Measurements from ENCODE around the gene ARHGEF28. TPM values are rescaled to one million over a fixed set of nuclear protein-coding genes. Genes with fewer than 3 reads are reported as not detected.

ARHGEF28 gene
- total and polyA plus RNA-seq, 2 donors = 2.3 to 16.9 TPM

DNA sequence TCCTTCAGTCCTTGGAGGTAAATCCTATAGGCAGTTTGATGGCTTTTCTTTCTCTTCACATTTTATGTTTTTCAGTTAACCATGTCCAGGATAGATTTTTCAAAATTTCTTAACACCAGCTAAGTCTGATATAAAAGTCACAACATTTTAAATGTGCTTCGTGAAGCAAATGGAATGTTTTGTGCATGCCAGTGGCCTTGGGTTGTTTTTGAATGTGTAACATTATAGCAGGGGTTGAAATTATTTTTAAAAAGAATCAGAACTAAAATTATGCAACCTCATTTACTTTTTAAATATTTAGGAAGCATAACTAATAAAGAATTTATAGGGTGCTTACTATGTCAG is 201.1 kb downstream of the ARHGEF28 start:
- no peak for DNase-seq (ENCODE audit: extremely low spot score)
- Histone ChIP-seq H3K36me3 (ENCODE audit: insufficient read depth) (no peaks in the 10 kb centered on the region), H3K27ac (ENCODE audit: low read depth) (no peak overlapping the region), H3K4me3 (ENCODE audit: low read depth, low read length) (no peak overlapping the region), H3K4me1 (ENCODE audit: insufficient read depth) (peaks cover 2% of the 10 kb centered on the region)
- 41% methylated on average over 1 of the region's 1 CpG for WGBS

DNA sequence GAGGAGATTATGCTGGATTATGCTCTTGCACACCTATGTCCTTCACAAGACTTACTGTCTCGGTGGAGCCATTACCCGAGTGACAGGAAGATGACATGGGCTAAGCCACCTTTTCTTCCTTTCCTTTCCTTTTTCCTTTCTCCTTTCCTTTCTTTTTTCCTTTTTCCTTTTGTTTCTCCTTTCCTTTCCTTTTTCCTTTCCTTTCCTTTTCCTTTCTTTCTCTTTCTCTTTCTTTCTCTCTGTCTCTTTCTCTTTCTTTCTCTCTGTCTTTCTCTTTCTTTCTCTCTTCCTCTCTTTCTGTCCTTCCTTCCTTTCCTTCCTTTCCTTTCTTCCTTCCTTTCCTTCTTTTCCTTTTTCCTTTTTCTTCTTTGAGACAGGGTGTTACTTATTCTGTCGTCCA is 202.5 kb downstream of the ARHGEF28 start:
- H3K36me3 ChIP-seq (ENCODE audit: insufficient read depth) = no peaks in the 10 kb centered on the region
- no peak overlapping the region for H3K27ac ChIP-seq (ENCODE audit: low read depth)
- peaks cover 2% of the 10 kb centered on the region for H3K4me1 ChIP-seq (ENCODE audit: insufficient read depth)
- WGBS = 80% methylated on average over 3 of the region's 3 CpGs
- no peak for DNase-seq (ENCODE audit: extremely low spot score)
- no peak overlapping the region for H3K4me3 ChIP-seq (ENCODE audit: low read depth, low read length)

DNA sequence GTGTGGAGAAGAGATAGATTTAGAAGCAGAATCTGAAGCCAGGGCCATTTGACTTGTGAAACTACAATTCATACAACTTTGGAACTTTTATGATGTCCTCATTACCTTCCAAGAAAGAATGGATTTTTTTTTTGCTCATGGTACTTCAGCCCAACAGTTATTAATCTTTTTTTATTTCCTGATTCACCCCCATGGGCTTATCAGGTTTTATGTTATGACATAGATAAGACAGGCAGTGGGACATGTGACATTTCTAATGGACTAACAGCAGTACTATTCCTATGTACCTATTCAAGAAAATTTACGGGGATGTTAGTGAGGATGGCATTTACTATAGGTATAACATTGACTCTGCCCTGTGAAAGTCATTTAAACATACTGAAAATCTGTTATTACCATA is 204.7 kb downstream of the ARHGEF28 start:
- no peak for DNase-seq (ENCODE audit: extremely low spot score)
- 85% methylated on average over 1 of the region's 1 CpG for WGBS
- peaks cover 2% of the 10 kb centered on the region for H3K4me1 ChIP-seq (ENCODE audit: insufficient read depth)
- no peak overlapping the region for H3K27ac ChIP-seq (ENCODE audit: low read depth)
- H3K36me3 ChIP-seq (ENCODE audit: insufficient read depth) = no peaks in the 10 kb centered on the region
- no peak overlapping the region for H3K4me3 ChIP-seq (ENCODE audit: low read depth, low read length)

DNA sequence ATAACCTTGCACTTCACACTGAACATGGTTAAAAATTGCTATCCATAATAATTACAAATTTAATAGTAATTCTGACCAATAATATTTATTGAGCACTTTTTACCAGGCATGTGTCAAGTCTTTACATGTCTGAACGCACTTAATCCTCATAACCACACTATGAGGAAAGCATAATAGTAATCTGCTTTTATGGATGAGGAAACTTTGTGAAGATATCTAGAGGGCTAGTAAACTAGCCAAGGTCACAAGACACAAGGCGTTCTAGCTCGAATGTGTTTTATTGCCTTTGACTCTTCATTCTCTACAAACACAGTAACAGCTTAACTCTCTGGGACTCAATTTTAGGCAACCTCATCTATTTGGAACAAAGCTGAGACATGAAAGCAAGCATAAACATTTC is 205.1 kb downstream of the ARHGEF28 start:
- no peak overlapping the region for H3K27ac ChIP-seq (ENCODE audit: low read depth)
- peaks cover 2% of the 10 kb centered on the region for H3K4me1 ChIP-seq (ENCODE audit: insufficient read depth)
- no peaks in the 10 kb centered on the region for H3K36me3 ChIP-seq (ENCODE audit: insufficient read depth)
- no peak for DNase-seq (ENCODE audit: extremely low spot score)
- WGBS = 44% methylated on average over 3 of the region's 3 CpGs
- no peak overlapping the region for H3K4me3 ChIP-seq (ENCODE audit: low read depth, low read length)

DNA sequence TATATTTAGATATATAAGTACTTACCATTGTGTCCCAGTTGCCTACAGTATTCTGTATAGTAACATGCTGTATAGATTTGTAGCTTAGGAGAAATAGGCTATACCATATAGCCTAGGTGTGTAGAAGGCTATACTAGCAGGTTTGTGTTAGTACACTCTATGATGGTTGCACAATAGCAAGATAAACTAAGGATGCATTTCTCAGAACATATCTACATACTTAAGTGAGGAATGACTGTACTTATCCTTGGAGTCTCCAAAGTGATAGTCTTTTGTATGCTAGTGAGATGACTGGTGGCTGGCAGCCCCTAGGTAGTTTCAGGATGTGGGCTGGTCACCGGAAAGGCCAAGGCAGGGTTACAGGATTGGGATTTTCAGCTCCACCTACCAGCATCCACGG is 208.7 kb downstream of the ARHGEF28 start:
- no peaks in the 10 kb centered on the region for H3K4me1 ChIP-seq (ENCODE audit: insufficient read depth)
- H3K27ac ChIP-seq (ENCODE audit: low read depth) = no peak overlapping the region
- no peak for DNase-seq (ENCODE audit: extremely low spot score)
- H3K36me3 ChIP-seq (ENCODE audit: insufficient read depth) = no peaks in the 10 kb centered on the region
- 83% methylated on average over 2 of the region's 2 CpGs for WGBS
- no peak overlapping the region for H3K4me3 ChIP-seq (ENCODE audit: low read depth, low read length)

DNA sequence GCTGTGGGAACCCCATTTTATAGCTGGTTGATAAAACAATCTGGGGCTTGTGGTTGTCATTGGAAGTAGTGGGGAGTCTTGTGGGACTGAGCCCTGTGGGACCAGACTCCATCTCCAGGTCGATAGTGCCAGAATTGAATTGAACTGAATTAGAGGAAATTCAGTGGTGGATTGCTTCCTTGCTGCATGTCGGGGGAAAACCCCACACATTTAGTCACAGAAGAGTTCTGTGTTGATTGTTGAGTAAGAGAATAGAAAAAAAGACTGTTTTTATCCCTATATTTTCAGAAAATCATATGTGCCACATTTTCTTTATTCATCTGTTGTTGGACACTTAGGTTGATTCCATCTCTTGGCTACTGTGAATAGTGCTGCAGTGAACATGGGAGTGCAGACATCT is 209.7 kb downstream of the ARHGEF28 start:
- Histone ChIP-seq H3K4me1 (ENCODE audit: insufficient read depth) (no peaks in the 10 kb centered on the region), H3K4me3 (ENCODE audit: low read depth, low read length) (no peak overlapping the region), H3K27ac (ENCODE audit: low read depth) (no peak overlapping the region), H3K36me3 (ENCODE audit: insufficient read depth) (no peaks in the 10 kb centered on the region)
- 69% methylated on average over 2 of the region's 2 CpGs for WGBS
- no peak for DNase-seq (ENCODE audit: extremely low spot score)

DNA sequence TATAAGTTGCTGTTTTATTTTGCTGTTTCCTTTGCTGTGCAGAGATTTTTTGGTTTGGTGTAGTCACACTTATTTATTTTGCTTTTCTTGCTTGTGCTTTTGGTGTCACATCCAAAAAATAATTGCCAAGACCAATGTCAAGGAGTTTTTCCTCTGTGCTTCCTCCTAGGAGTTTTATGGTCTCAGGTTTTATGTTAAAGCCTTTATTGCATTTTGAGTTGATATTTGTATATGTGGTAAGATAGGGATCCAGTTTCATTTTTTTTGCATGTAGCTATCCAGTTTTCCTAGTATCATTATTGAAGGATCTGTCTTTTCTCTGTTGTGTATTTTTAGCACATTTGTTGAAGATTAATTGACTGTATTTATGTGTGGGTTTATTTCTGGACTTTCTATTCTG is 210.6 kb downstream of the ARHGEF28 start:
- H3K27ac ChIP-seq (ENCODE audit: low read depth) = no peak overlapping the region
- no peak overlapping the region for H3K4me3 ChIP-seq (ENCODE audit: low read depth, low read length)
- H3K36me3 ChIP-seq (ENCODE audit: insufficient read depth) = no peaks in the 10 kb centered on the region
- H3K4me1 ChIP-seq (ENCODE audit: insufficient read depth) = no peaks in the 10 kb centered on the region
- DNase-seq (ENCODE audit: extremely low spot score) = no peak

DNA sequence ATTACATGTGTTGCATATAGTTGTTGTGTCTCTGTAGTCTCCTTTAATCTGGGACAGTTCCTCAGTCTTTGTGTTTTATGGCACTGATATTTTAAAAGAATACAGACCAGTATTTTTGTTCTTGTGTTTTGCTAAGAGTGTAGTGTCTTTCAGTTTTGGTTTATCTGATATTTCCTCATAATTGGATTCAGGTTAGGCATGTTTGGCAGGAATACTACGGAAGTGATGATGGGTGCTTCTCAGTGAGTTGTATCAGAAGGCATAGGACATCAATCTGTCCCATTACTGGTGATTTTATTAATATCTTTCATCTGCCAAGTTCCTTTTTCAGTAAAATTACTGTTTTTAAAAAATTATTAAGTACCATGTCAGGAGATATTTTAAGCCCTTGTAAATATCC is 212.9 kb downstream of the ARHGEF28 start:
- no peak overlapping the region for H3K4me3 ChIP-seq (ENCODE audit: low read depth, low read length)
- no peaks in the 10 kb centered on the region for H3K36me3 ChIP-seq (ENCODE audit: insufficient read depth)
- no peak for DNase-seq (ENCODE audit: extremely low spot score)
- no peak overlapping the region for H3K27ac ChIP-seq (ENCODE audit: low read depth)
- no peaks in the 10 kb centered on the region for H3K4me1 ChIP-seq (ENCODE audit: insufficient read depth)
- 69% methylated on average over 1 of the region's 1 CpG for WGBS

DNA sequence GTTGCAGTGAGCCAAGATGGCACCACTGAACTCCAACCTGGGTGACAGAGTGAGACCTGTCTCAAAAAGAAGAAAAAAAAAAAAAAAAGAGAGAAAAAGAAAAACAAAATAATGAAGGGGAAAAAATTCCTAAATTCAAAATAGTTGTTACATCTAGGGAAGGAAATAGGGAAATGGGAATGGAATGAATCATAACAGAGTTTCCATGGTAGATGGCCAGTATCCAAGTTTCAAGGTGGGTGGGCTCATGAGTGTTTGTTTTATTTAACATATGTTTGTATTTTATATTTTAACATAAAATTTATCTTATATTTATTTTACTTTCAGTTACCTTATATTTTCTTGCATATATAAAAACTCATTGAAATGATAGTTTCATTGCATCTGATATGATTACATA is 215.6 kb downstream of the ARHGEF28 start:
- no peaks in the 10 kb centered on the region for H3K4me1 ChIP-seq (ENCODE audit: insufficient read depth)
- no peak overlapping the region for H3K4me3 ChIP-seq (ENCODE audit: low read depth, low read length)
- no peaks in the 10 kb centered on the region for H3K36me3 ChIP-seq (ENCODE audit: insufficient read depth)
- no peak for DNase-seq (ENCODE audit: extremely low spot score)
- no peak overlapping the region for H3K27ac ChIP-seq (ENCODE audit: low read depth)

DNA sequence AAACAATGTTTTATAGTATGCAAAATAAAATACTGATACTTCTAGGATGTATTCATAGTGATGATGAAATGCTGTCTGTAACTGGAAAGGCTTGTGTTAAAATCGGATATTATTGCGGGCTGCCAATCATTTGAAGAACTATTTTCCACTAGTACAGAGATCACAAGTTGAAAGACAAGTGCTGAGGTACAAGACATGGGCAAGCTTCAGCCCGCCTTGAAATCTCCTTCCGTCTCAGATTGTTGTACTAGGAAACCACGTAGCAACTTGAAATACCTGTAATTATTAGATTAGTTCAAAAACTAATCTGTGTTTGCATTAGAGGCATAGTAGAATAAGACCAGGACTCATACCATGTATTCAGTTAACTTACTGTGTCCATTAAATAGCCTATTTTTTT is 218.2 kb downstream of the ARHGEF28 start:
- no peak for DNase-seq (ENCODE audit: extremely low spot score)
- Histone ChIP-seq H3K27ac (ENCODE audit: low read depth) (no peak overlapping the region), H3K4me1 (ENCODE audit: insufficient read depth) (no peaks in the 10 kb centered on the region), H3K4me3 (ENCODE audit: low read depth, low read length) (no peak overlapping the region), H3K36me3 (ENCODE audit: insufficient read depth) (no peaks in the 10 kb centered on the region)
- WGBS = 76% methylated on average over 5 of the region's 5 CpGs

DNA sequence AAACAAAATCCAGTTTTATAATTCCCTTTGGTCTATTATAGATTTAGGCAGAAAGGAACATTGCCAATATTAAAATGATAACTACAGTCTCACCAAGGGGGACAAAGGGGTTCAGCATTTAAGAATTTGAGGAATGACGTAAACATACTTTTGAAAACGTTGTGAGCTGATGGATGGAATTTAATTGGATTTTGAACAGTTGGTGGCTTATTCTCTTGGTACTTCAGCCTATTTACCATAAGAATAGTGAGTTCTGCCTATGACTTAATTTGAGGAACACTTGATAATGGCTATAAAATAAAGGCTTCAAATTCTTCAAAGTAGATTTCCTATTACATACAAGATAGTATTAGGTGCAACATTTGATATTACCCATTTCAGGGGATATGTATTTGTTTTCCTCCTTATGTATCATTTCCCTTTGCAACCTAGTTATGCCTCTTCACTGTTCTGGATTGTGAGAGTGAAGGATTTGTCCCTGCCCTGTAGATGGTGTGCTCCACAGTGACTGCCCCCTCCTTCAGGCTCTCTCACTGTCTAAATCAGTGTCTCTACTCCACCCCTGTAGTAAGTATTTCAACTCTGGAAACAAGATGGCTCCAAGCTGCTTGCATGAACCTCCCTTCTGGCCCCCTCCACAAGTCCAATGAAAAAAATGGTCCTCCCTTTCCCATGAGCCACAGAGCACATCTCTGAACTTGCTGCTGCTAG is 225.6 kb downstream of the ARHGEF28 start:
- no peak overlapping the region for H3K27ac ChIP-seq (ENCODE audit: low read depth)
- DNase-seq (ENCODE audit: extremely low spot score) = no peak
- no peaks in the 10 kb centered on the region for H3K4me1 ChIP-seq (ENCODE audit: insufficient read depth)
- no peaks in the 10 kb centered on the region for H3K36me3 ChIP-seq (ENCODE audit: insufficient read depth)
- H3K4me3 ChIP-seq (ENCODE audit: low read depth, low read length) = no peak overlapping the region
- WGBS = 52% methylated on average over 2 of the region's 2 CpGs

DNA sequence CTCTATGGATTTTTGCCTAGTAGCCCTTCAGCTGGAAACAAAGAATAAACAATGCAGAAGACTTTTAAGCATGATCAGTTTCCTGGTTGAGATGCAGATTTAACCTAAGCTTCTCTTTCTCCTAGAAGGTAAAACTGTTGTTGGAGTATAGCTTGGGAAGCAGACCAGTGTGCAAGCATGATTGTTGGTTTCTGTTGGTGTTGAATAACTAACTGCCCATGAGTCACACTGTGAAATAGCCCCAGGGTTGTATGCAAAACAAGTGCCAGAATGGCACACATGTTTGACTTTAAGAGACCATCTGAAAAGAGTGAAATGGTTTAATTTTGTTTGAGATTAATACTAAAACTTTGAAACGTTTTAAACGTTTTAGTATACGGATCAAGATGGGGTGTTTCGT is 227.1 kb downstream of the ARHGEF28 start:
- H3K4me3 ChIP-seq (ENCODE audit: low read depth, low read length) = no peak overlapping the region
- whole genome bisulfite sequencing = 69% methylated on average over 4 of the region's 4 CpGs
- H3K27ac ChIP-seq (ENCODE audit: low read depth) = no peak overlapping the region
- no peak for DNase-seq (ENCODE audit: extremely low spot score)
- no peaks in the 10 kb centered on the region for H3K4me1 ChIP-seq (ENCODE audit: insufficient read depth)
- no peaks in the 10 kb centered on the region for H3K36me3 ChIP-seq (ENCODE audit: insufficient read depth)

DNA sequence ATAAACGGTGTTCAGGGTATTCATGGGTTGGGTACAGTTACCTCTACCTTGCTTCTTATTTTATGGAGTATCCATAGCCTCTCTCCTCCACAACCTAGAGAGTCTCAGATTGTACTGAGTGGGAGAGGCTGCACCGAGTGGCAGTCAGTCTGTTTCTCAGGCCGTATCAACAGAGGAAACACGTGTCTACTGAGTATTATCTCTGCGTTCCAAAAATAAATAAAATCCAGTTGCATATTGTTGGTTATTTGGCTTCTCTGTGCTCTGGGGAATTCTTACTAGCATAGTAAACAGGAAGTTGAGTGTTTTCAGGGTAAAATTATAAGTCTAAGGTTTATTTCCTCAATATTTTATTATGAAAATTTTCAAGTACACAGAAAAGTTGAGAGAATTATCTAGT is 231.0 kb downstream of the ARHGEF28 start:
- no peak for DNase-seq (ENCODE audit: extremely low spot score)
- WGBS = 34% methylated on average over 5 of the region's 5 CpGs
- Histone ChIP-seq H3K27ac (ENCODE audit: low read depth) (no peak overlapping the region), H3K4me1 (ENCODE audit: insufficient read depth) (no peaks in the 10 kb centered on the region), H3K4me3 (ENCODE audit: low read depth, low read length) (no peak overlapping the region), H3K36me3 (ENCODE audit: insufficient read depth) (no peaks in the 10 kb centered on the region)

DNA sequence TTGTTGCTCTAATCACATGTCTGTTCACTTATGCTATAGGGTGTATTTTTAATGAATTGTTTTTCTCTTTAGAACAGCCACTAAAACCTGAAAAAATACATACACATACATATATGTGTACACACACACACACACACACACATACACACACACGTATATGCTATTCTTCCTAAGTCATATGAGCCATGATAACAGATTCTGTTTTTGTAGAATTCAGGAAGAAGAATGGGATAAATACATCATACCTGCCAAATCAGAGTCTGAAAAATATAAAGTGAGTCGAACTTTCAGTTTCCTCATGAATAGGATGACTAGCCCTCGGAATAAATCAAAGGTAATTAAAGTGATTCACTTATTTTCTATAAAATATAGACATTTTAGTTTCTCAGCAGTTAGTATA is 231.4 kb downstream of the ARHGEF28 start:
- H3K27ac ChIP-seq (ENCODE audit: low read depth) = no peak overlapping the region
- no peak overlapping the region for H3K4me3 ChIP-seq (ENCODE audit: low read depth, low read length)
- WGBS = 80% methylated on average over 3 of the region's 3 CpGs

DNA sequence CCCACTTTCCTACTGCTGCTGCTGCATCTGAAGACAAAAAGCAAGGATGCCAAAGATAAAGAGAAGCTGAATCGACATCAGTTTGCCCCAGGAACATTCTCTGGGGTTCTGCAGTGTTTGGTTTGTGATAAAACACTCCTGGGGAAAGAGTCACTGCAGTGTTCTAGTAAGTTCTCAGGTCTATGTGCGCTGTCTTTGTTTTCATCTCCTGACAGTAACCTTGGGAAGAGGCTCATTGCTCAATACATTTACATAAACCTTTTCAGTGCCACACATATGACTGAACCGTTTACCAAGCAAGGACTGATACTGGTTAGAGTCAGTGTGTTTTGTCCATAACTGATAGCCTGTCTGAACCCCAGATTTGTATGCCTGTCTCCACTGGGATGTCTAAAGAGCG is 232.1 kb downstream of the ARHGEF28 start:
- WGBS = 76% methylated on average over 4 of the region's 4 CpGs
- no peak overlapping the region for H3K27ac ChIP-seq (ENCODE audit: low read depth)
- no peak for DNase-seq (ENCODE audit: extremely low spot score)
- no peaks in the 10 kb centered on the region for H3K36me3 ChIP-seq (ENCODE audit: insufficient read depth)
- H3K4me1 ChIP-seq (ENCODE audit: insufficient read depth) = no peaks in the 10 kb centered on the region
- no peak overlapping the region for H3K4me3 ChIP-seq (ENCODE audit: low read depth, low read length)

More for the DNA sequence above, 231.4 kb downstream of the ARHGEF28 start:
- DNase-seq (ENCODE audit: extremely low spot score) = no peak
- no peaks in the 10 kb centered on the region for H3K36me3 ChIP-seq (ENCODE audit: insufficient read depth)
- H3K4me1 ChIP-seq (ENCODE audit: insufficient read depth) = no peaks in the 10 kb centered on the region

All from urinary bladder (tissue), 4 donors.